Thyroid gland (tissue), 4 donors: ENCODE data around the gene PSEN2.

Experiments
- CTCF ChIP-seq, 6 experiments: fragments of 200-600 bp in 3 of 6; fragments of 450-650 bp in 3 of 6; sonication (generic) in 3 of 6; IDR thresholded peaks; one replicate each; pipeline ENCODE4 v1.5.1; 2016 to 2019; ENCODE audit warnings: antibody characterized with exemption in 6 of 6, mild to moderate bottlenecking in 2 of 6, inconsistent platforms in 1 of 6, moderate library complexity in 1 of 6
- POLR2A ChIP-seq, 2 donors: fragments of 450-650 bp; IDR thresholded peaks; one replicate each; pipeline ENCODE4 v1.6.1; 2017; ENCODE audit warnings: antibody characterized with exemption in 2 of 2, mild to moderate bottlenecking in 2 of 2, moderate library complexity in 1 of 2

- TF ChIP-seq CTCF (IDR thresholded peaks at IDR 0.05) (no peak), POLR2A (IDR thresholded peaks at IDR 0.05) (no peak)
These were observed 3.6 kb downstream of the PSEN2 start for GRCh38 chr1:226873771-226874578.
